Panc1 (cell line): ENCODE data around the gene COPB2. TPM values are rescaled to one million over a fixed set of nuclear protein-coding genes. Genes with fewer than 3 reads are reported as not detected.

Source experiments
- ATAC-seq: fragments of 200-7000 bp; cut with Tn5 transposase; 2 replicates; pipeline ENCODE4 v1.9.1; 2020; ENCODE audit warnings: mild to moderate bottlenecking, moderate library complexity
- BruUV-seq: library from RNA; stranded (reverse); fragments of 400-500 nt; replicated peaks from 2 replicates; lab custom pipeline; 2021; lab: Mats Ljungman, UMichigan
- CTCF ChIA-PET: fragments of 300-600 bp; sonication (Branson Sonifier 250); formaldehyde crosslinking; loops from one replicate; lab custom pipeline; 2022; ENCODE audit warnings: antibody characterized with exemption; lab: Charles Lee
- POLR2A ChIA-PET: fragments of 300-600 bp; sonication (Branson Sonifier 250); formaldehyde crosslinking; loops from one replicate; lab custom pipeline; 2022; ENCODE audit warnings: antibody characterized with exemption; lab: Charles Lee
- DNase-seq: peaks from one replicate; pipeline ENCODE4 v3.0.0-alpha.2; 2010; ENCODE audit warnings: low read depth, low spot score
- H3K27ac ChIP-seq: 2 replicates; pipeline ENCODE4 v1.5.1; 2011; ENCODE audit warnings: mild to moderate bottlenecking, low read length, inconsistent platforms
- H3K27me3 ChIP-seq: fragments of 200-500 bp; sonication (Bioruptor generic); 2 replicates; pipeline ENCODE4 v1.6.0; 2014; ENCODE audit warnings: low read length, inconsistent platforms; ENCODE audit not compliant: control insufficient read depth, insufficient read depth
- H3K36me3 ChIP-seq: fragments of 200-500 bp; sonication (Bioruptor generic); 2 replicates; pipeline ENCODE4 v1.5.1; 2014; ENCODE audit warnings: inconsistent platforms, mild to moderate bottlenecking, low read length, moderate library complexity; ENCODE audit not compliant: control insufficient read depth, insufficient read depth
- H3K4me1 ChIP-seq: 2 replicates; pipeline ENCODE4 v1.5.1; 2011; ENCODE audit warnings: inconsistent platforms, mild to moderate bottlenecking, low read length, moderate library complexity; ENCODE audit not compliant: control insufficient read depth, insufficient read depth
- H3K4me3 ChIP-seq, 2 experiments: 2 replicates each; pipeline ENCODE4 v1.5.1; 2011 to 2012; ENCODE audit warnings: low read depth in 2 of 2, low read length in 2 of 2, mild to moderate bottlenecking in 2 of 2, inconsistent platforms in 1 of 2, moderate library complexity in 1 of 2
- H3K9me3 ChIP-seq: fragments of 200-500 bp; sonication (Bioruptor generic); 2 replicates; pipeline ENCODE4 v1.5.1; 2014; ENCODE audit warnings: low read depth, mild to moderate bottlenecking, inconsistent platforms, low read length, moderate library complexity; ENCODE audit not compliant: control insufficient read depth, insufficient read depth
- POLR2AphosphoS5 ChIP-seq: IDR thresholded peaks from 2 replicates; pipeline ENCODE4 v1.6.1; 2012; ENCODE audit warnings: mild to moderate bottlenecking, low read depth, low read length, moderate library complexity
- SIN3A ChIP-seq: IDR thresholded peaks from 2 replicates; pipeline ENCODE4 v1.6.1; 2012; ENCODE audit warnings: low read depth, mild to moderate bottlenecking, low read length, moderate library complexity, borderline replicate concordance; ENCODE audit not compliant: insufficient read depth
- TCF7L2 ChIP-seq: IDR thresholded peaks from 2 replicates; pipeline ENCODE4 v1.6.1; 2011; ENCODE audit warnings: mild to moderate bottlenecking, low read depth, low read length, inconsistent platforms
- in situ Hi-C: cut with HindIII; loops from 2 replicates; pipeline ENCODE4 v1.10.0; 2016; ENCODE audit warnings: low sequenced_read_pairs, low pct_unique_long_range_greater_than_20kb
- intact Hi-C: fragments of 100-400 bp; cut with micrococcal nuclease; formaldehyde crosslinking; loops from one replicate; pipeline ENCODE4 v1.10.0; 2022; ENCODE audit not compliant: unreplicated experiment
- total RNA-seq: library from RNA; stranded (reverse); gene quantifications from one replicate; pipeline ENCODE4 v1.2.1, GENCODE V29; 2021; ENCODE audit not compliant: unreplicated experiment
- TF ChIP-seq, protein P1 (sequence below), 2 experiments: IDR thresholded peaks; 2 replicates each; pipeline ENCODE4 v1.6.1; 2011 to 2012; ENCODE audit warnings: low read depth in 2 of 2, control low read depth in 1 of 2, low read length in 1 of 2, mild to moderate bottlenecking in 1 of 2, moderate library complexity in 1 of 2; ENCODE audit not compliant: insufficient read depth in 1 of 2
- TF ChIP-seq, protein P2 (sequence below): fragments of 450-650 bp; IDR thresholded peaks from 2 replicates; pipeline ENCODE4 v1.5.1; 2017; ENCODE audit warnings: mild to moderate bottlenecking

Gene COPB2
- total RNA-seq, 1 experiment from 2014 or later, result 150 TPM

DNA sequence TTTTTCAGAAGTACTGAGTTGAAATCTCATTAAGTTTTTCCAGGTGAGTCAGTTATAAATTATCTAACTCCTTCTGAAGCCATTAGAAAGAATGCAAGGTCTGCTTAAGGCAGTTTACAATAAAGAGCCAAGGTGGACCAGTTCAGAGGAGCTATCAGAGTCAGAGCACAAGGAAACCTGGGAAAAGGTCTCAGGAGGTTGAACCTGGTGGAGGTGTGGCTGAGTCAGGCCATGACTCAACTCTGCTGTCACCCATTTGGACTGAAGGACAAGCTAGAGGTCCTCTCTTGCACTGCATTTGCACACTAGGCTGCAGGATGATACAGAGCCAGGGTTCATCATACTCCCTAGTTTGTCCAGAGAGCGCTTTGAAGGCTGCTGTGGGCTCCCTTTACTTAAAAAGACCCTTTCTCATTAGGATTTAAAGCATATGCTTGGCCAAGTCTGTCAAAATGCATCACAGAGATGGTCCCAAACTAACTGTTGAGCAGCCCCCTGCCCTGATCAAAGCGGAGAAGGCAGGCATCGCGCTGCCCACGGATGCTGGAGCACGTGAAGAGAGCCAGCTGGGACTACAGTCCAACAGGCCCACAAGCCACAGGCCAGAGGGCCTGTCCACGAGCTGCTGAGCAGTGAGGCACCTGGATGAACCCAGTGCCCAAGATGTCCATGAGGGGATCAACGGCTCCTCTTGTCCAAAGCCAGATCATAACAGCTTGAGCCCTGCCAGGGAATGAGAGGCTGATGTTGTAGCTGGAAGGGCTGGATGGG, 71.6 kb downstream of the COPB2 start:
- no TSS peak for BruUV-seq
- ChIA-PET CTCF (no interaction called here), POLR2A (interaction anchor here (1.7 kb wide), 1 partner anchor 8 kb away, joined by 4 read pairs; no protein-coding TSS in a partner anchor)
- in situ Hi-C loops (no loop called here), intact Hi-C loops (no loop called here)
- Histone ChIP-seq H3K36me3 (no peaks in the 10 kb centered on the region), H3K27ac (peak overlapping the region; percentile 44; the same call in 1 of the 2 replicates), H3K4me3 (no peak overlapping the region), H3K27me3 (no peaks in the 10 kb centered on the region), H3K4me1 (peaks cover 9% of the 10 kb centered on the region), H3K9me3 (no peaks in the 10 kb centered on the region)
- peak; percentile 49 for ATAC-seq
- TF ChIP-seq TCF7L2 (no peak), POLR2AphosphoS5 (no peak), SIN3A (no peak)
- TF ChIP-seq, protein P1, sequence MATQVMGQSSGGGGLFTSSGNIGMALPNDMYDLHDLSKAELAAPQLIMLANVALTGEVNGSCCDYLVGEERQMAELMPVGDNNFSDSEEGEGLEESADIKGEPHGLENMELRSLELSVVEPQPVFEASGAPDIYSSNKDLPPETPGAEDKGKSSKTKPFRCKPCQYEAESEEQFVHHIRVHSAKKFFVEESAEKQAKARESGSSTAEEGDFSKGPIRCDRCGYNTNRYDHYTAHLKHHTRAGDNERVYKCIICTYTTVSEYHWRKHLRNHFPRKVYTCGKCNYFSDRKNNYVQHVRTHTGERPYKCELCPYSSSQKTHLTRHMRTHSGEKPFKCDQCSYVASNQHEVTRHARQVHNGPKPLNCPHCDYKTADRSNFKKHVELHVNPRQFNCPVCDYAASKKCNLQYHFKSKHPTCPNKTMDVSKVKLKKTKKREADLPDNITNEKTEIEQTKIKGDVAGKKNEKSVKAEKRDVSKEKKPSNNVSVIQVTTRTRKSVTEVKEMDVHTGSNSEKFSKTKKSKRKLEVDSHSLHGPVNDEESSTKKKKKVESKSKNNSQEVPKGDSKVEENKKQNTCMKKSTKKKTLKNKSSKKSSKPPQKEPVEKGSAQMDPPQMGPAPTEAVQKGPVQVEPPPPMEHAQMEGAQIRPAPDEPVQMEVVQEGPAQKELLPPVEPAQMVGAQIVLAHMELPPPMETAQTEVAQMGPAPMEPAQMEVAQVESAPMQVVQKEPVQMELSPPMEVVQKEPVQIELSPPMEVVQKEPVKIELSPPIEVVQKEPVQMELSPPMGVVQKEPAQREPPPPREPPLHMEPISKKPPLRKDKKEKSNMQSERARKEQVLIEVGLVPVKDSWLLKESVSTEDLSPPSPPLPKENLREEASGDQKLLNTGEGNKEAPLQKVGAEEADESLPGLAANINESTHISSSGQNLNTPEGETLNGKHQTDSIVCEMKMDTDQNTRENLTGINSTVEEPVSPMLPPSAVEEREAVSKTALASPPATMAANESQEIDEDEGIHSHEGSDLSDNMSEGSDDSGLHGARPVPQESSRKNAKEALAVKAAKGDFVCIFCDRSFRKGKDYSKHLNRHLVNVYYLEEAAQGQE (IDR thresholded peaks at IDR 0.05; ENCODE audit: insufficient read depth in 1 of 2, low read depth in 2 of 2, low read length in 1 of 2), result no peak
- TF ChIP-seq, protein P2, sequence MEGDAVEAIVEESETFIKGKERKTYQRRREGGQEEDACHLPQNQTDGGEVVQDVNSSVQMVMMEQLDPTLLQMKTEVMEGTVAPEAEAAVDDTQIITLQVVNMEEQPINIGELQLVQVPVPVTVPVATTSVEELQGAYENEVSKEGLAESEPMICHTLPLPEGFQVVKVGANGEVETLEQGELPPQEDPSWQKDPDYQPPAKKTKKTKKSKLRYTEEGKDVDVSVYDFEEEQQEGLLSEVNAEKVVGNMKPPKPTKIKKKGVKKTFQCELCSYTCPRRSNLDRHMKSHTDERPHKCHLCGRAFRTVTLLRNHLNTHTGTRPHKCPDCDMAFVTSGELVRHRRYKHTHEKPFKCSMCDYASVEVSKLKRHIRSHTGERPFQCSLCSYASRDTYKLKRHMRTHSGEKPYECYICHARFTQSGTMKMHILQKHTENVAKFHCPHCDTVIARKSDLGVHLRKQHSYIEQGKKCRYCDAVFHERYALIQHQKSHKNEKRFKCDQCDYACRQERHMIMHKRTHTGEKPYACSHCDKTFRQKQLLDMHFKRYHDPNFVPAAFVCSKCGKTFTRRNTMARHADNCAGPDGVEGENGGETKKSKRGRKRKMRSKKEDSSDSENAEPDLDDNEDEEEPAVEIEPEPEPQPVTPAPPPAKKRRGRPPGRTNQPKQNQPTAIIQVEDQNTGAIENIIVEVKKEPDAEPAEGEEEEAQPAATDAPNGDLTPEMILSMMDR, result no peak
- no peak for DNase-seq

DNA sequence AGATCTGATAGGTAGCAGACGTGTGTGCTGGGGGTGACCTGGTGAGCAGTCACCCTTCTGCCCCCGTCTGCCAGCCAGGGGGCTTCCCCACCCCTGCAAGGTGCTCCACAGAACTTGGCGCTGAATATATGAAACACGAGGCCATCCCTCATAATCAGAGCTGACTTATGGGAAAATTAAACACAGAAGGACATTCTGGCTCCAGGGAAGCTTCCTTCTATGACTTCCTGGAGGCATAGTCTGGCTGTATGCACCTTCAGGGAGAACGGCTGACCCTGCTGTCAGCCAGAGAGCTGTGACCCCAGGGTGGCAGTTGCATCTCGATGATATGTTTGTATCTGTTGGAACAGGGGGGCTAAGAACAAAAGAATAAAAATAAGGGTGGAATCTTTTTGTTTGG, 72.2 kb downstream of the COPB2 start:
- TF ChIP-seq POLR2AphosphoS5, result no peak
- no peak for TF ChIP-seq TCF7L2
- TF ChIP-seq, protein P2, result no peak
- TF ChIP-seq SIN3A, result no peak
- TF ChIP-seq, protein P1 (IDR thresholded peaks at IDR 0.05; ENCODE audit: insufficient read depth in 1 of 2, low read depth in 2 of 2, low read length in 1 of 2), result no peak
- POLR2A ChIA-PET, result no interaction called here
- Histone ChIP-seq H3K27ac (peak overlapping the region; percentile 44; the same call in 1 of the 2 replicates), H3K4me3 (no peak overlapping the region), H3K27me3 (no peaks in the 10 kb centered on the region), H3K9me3 (no peaks in the 10 kb centered on the region), H3K4me1 (peaks cover 15% of the 10 kb centered on the region), H3K36me3 (no peaks in the 10 kb centered on the region)
- no peak for DNase-seq
- no TSS peak for BruUV-seq
- no peak for ATAC-seq
- CTCF ChIA-PET, result no interaction called here
- in situ Hi-C loops (no loop called here), intact Hi-C loops (no loop called here)
